Panc1 (cell line): ENCODE results near the gene MYO18A.

Source experiments
- CTCF ChIP-seq: fragments of 450-650 bp; IDR thresholded peaks from 2 replicates; pipeline ENCODE4 v1.5.1; 2017; ENCODE audit warnings: mild to moderate bottlenecking
- POLR2AphosphoS5 ChIP-seq: IDR thresholded peaks from 2 replicates; pipeline ENCODE4 v1.6.1; 2012; ENCODE audit warnings: mild to moderate bottlenecking, low read depth, low read length, moderate library complexity
- SIN3A ChIP-seq: IDR thresholded peaks from 2 replicates; pipeline ENCODE4 v1.6.1; 2012; ENCODE audit warnings: low read depth, mild to moderate bottlenecking, low read length, moderate library complexity, borderline replicate concordance; ENCODE audit not compliant: insufficient read depth
- TCF7L2 ChIP-seq: IDR thresholded peaks from 2 replicates; pipeline ENCODE4 v1.6.1; 2011; ENCODE audit warnings: mild to moderate bottlenecking, low read depth, low read length, inconsistent platforms
- TF ChIP-seq, protein P1 (sequence below), 2 experiments: IDR thresholded peaks; 2 replicates each; pipeline ENCODE4 v1.6.1; 2011 to 2012; ENCODE audit warnings: low read depth in 2 of 2, control low read depth in 1 of 2, low read length in 1 of 2, mild to moderate bottlenecking in 1 of 2, moderate library complexity in 1 of 2; ENCODE audit not compliant: insufficient read depth in 1 of 2

DNA sequence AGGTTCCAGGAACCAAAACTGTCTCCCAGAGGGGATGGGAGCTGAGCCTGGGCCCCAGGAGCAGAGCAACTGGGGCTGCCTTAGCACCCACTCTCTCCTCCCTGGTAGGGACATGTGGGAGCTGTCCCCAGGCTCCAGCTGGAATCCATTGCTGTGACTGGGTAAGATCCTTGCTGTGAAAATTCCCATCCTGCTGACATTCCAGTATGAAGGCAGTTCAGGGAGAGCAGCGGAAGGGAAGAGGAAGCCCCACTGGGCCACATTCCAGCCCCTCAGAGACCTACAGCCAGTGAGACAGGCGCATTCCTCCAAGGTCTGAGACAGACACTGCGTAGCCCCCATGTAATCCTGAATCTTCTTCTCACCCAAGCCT, 24.2 kb downstream of the MYO18A start:
- TF ChIP-seq CTCF (no peak), POLR2AphosphoS5 (no peak), TCF7L2 (no peak), SIN3A (no peak)
- TF ChIP-seq, protein P1, sequence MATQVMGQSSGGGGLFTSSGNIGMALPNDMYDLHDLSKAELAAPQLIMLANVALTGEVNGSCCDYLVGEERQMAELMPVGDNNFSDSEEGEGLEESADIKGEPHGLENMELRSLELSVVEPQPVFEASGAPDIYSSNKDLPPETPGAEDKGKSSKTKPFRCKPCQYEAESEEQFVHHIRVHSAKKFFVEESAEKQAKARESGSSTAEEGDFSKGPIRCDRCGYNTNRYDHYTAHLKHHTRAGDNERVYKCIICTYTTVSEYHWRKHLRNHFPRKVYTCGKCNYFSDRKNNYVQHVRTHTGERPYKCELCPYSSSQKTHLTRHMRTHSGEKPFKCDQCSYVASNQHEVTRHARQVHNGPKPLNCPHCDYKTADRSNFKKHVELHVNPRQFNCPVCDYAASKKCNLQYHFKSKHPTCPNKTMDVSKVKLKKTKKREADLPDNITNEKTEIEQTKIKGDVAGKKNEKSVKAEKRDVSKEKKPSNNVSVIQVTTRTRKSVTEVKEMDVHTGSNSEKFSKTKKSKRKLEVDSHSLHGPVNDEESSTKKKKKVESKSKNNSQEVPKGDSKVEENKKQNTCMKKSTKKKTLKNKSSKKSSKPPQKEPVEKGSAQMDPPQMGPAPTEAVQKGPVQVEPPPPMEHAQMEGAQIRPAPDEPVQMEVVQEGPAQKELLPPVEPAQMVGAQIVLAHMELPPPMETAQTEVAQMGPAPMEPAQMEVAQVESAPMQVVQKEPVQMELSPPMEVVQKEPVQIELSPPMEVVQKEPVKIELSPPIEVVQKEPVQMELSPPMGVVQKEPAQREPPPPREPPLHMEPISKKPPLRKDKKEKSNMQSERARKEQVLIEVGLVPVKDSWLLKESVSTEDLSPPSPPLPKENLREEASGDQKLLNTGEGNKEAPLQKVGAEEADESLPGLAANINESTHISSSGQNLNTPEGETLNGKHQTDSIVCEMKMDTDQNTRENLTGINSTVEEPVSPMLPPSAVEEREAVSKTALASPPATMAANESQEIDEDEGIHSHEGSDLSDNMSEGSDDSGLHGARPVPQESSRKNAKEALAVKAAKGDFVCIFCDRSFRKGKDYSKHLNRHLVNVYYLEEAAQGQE (IDR thresholded peaks at IDR 0.05; ENCODE audit: insufficient read depth in 1 of 2, low read depth in 2 of 2, low read length in 1 of 2), result no peak
